ENCODE results near the gene ZNRF3.
"Not testable (repeated sequence)": the region's sequence is repeated elsewhere in the genome, so short reads cannot be mapped to it uniquely, and the experiment has no call there.

Gene ZNRF3

GRCh38 chr22:28908810-28909209 lies 25.4 kb downstream of the ZNRF3 start:
- DNase-seq, result not testable (repeated sequence)

DNA sequence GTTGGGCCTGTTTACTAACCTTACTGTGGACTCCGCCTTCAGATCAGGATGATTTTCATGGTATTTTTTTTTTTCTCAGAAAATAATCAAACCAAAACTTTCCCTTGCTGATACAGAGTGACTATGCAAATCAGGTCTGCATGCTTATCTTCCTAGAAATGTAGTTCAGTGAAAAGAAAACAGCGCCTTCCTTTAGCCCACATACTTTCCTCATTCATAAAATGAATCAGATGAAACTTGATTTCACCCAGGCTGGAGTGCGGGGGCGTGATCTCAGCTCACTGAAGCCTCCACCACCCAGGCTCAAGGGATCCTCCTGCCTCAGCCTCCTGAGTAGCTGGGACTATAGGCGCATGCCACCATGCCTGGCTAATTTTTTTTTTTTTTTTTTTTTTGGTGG lies 26.0 kb downstream of the ZNRF3 start:
- DNase-seq, result no peak

- no peak for DNase-seq
Observed at GRCh38 chr22:28910569-28911303, 27.4 kb downstream of the ZNRF3 start.

- DNase-seq, result no peak
Observed at GRCh38 chr22:28911304-28911690, 27.9 kb downstream of the ZNRF3 start.

GRCh38 chr22:28911777-28912669 lies 28.7 kb downstream of the ZNRF3 start:
- no peak for DNase-seq

DNA sequence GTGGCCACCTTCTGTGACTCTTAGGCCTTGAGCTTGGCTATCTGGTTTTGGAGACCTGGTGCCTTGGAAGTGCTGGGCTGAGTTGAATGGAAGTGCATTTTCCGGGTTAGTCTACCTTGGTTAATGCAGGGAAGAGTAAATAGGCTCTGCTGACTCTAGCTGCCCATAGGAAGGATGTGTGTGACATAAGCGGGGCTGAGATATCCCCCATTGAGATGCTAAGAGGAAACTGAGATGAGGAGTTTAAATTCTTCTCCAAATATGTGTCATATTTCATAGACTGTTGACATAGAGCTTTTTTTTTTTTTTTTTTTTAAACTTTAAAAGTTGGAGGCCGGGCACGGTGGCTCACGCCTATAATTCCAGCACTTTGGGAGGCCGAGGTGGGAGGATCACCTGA lies 30.8 kb downstream of the ZNRF3 start:
- DNase-seq, result no peak

- DNase-seq, result no peak
Observed at GRCh38 chr22:28915969-28916368, 32.6 kb downstream of the ZNRF3 start.

GRCh38 chr22:28917747-28918549 lies 34.6 kb downstream of the ZNRF3 start:
- no peak for DNase-seq

DNA sequence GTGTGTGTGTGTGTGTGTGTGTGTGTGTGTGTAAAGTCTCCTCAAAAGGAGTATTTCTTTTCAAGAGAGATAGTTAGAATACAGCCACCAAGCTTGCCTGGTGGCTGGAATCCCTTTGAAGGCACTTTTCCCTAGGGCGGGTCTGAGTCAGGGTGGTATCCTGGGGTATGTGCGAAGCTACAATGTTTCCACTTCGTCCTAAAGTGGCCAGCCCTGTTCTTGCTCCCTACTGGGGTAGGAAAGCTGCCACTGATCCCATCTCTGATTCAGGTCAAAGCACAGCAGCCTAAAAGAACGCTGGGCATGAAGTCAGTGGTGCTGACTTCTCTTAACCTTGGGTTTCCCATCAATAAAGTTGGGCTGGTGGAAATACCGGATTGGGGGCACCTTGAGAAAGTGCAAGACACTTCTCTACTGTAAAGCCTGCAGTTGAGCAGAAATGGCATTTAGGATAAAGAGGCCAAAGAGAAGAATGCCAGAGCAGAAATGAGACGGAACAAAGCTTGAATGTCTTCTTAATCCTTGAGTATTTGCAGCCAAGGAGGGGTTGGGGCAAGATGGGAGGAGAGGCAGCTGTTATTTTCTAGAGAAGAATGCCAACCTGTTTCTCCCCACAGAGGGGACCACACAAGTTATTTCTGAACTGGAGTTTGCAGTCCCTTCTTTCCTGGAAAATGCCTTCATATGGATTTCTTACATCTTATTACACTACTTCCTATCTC lies 35.3 kb downstream of the ZNRF3 start:
- DNase-seq, result no peak

GRCh38 chr22:28920757-28921584 lies 37.6 kb downstream of the ZNRF3 start:
- no peak for DNase-seq

GRCh38 chr22:28921585-28921879 lies 38.2 kb downstream of the ZNRF3 start:
- DNase-seq, result no peak

- no peak for DNase-seq
Observed at GRCh38 chr22:28922540-28923244, 39.3 kb downstream of the ZNRF3 start.

DNA sequence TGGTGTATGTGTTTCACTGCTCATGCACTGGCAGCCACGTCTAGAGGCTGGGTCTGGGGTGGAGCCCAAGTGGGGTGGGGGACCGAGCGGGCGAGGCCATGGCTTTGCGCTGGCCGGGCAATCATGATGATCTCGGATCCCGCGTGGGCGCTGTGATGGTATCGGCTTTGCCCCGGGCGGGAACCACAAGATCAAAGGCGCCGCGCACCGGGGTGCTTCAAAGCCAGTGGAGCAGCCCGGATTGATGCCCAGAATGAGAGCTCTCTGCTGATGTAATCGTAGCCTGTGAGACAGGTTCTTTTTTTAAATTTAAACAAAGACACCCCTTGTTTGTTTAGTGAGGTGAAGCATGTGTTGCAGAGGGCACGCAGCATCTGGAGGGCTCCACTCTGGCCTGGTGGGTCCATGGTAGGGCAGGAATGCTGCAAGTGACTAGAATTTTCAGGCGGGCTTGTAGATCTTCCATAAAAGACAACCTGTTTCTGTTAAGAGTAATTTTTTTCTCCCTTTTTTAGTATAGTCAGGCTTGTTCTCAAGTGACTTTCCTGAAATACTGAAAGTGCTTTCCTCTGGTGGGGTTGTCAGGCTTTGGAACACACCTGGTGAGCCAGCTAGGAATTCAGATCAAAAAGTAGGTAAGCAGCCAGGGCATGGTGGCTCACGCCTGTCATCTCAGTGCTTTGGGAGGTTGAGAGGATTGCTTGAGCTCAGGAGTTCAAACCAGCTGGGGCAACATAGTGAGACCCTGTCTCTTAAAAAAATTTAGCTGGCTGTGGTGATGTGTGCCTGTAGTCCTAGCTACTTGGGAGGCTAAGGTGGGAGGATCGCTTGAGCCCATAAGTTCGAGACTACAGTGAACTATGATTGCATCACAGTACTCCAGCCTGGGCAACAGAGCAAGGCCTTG lies 40.7 kb downstream of the ZNRF3 start:
- DNase-seq, result no peak

DNA sequence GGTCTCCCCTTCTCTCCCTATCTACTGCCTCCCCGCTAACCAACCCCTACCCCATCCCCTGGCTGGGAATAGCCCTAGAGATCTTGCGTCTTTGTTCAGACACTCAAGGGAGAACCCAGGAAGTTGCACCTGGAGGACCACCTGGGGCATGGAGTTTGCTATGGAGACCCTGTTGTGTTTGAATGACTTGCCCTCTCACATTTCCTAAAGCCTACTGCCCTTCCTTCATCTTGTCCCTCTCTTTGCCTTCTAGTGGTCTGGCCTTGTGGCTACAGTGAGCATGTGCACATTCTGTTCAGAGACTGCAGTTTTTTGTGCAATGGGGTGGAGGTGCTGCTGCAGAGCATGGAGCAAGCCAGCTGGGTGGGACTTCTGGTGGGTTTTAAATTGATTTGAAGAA lies 42.5 kb downstream of the ZNRF3 start:
- DNase-seq, result no peak

DNA sequence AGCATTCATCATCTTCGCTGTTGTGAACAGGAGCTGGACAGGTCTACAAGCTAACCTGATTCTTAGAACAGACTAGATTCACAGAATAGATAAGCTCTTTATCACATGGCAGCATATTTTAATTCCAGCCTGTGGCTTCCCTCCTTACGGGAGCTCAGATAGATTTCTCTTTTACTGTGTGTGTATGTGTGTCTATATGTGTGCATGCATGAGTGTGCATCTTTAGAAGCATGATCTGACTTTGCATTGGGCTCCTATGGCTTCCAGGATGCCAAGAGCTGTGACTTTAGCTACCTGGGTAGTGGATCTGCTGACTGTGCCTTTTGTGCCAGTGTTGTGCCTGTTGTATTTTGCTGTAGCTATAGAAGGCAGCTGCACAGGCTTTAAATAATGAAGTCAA lies 44.3 kb downstream of the ZNRF3 start:
- no peak for DNase-seq

DNA sequence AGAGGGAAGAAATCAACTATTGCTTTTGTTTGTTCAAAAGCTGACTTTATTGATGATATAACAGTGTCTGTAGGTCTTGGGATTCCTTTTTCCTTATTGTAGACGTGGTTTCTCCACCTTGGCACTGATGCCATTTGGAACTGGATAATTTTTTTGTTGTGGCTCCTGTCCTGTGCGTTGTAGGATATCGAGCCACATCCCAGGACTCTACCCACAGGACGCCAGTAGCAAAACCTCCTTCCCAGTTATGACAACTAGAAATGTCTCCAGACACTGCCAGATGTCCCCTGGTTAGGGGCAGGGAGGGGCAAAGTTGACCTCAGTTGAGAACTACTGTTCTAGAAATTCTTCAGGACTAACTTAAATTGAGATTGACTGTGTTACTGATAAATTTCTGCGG lies 45.8 kb downstream of the ZNRF3 start:
- DNase-seq, result no peak

- DNase-seq, result no peak
Observed at GRCh38 chr22:28930357-28931007, 47.1 kb downstream of the ZNRF3 start.

DNA sequence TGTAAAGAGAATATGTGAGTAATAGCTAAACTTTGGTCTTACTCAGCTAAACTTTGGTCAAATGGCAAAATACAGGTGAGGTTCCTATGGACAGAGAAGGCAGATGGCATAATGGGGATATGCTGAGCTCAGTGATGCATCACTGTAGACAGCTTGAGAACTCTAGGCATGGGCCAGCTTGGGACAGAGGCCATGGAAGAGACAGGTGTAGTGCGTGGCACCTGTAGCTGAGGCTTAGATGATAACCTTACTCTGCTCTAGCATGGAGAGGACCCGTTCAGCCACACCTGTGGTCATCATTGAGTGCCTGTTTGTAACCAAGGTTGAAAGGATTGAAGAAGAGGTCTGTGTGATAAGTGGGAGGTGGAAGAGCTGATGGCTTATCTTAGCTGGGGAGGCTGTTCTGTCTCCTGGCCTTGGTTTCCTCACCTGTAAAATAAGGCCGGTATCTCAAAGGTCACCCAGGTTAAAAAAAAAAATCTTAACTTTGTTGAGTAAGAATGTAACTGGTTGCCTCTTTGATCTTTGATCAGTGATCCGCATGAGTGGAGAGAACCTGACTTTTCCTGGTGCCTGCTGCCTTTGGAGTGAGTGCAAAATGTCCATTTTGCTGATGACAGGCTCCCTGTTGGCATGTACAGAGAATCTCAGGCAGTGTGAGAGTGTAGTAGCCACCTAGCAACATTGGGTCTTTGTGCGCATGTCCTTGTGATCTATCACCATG lies 48.6 kb downstream of the ZNRF3 start:
- no peak for DNase-seq

DNA sequence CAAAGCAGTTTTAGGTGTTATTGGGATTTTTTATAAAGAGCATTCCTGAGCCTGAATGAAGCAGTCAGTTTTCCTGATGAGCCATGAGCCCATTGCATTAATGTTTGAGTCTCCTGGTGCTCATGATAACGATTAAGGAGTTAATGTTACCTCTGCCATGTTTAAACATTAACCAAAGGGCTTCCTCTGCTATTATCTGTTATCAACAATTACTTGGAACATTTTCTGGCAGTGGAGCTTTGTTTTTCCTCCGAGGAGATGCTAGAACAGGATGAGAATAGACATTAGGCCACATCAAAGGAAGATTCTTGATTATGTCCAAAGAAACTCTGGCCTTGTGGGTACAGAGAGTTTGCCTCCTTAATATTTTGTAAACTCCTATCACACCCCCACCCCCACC lies 49.9 kb downstream of the ZNRF3 start:
- DNase-seq, result no peak
